SU-DHL-6 (cell line): Measurements from ENCODE around the gene RAB3GAP1.

Source experiments
- H2AFZ ChIP-seq: fragments of 200-600 bp; sonication (generic); 2 replicates; pipeline ENCODE4 v1.6.1; 2014; ENCODE audit warnings: low read depth, mild to moderate bottlenecking, moderate library complexity, mixed read lengths, antibody characterized with exemption, low read length; ENCODE audit not compliant: severe bottlenecking
- H3F3A ChIP-seq: fragments of 200-600 bp; shearing (Covaris generic); 2 replicates; pipeline ENCODE4 v1.6.0; 2016; ENCODE audit warnings: antibody characterized with exemption, mild to moderate bottlenecking; ENCODE audit not compliant: insufficient read depth
- H3K27ac ChIP-seq: fragments of 200-600 bp; sonication (generic); 2 replicates; pipeline ENCODE4 v1.5.1; 2016; ENCODE audit warnings: low read depth, mild to moderate bottlenecking, low read length, moderate library complexity, mixed read lengths
- H3K27me3 ChIP-seq: fragments of 200-600 bp; sonication (generic), shearing (Covaris generic); 2 replicates; pipeline ENCODE4 v1.6.0; 2014; ENCODE audit warnings: mild to moderate bottlenecking, low read length
- H3K36me3 ChIP-seq: fragments of 200-600 bp; sonication (generic); 2 replicates; pipeline ENCODE4 v1.6.1; 2014; ENCODE audit warnings: mild to moderate bottlenecking, low read length, mixed read lengths
- H3K4me2 ChIP-seq: fragments of 300-600, 200-600 bp; shearing (Covaris generic), sonication (generic); 2 replicates; pipeline ENCODE4 v1.6.0; 2014; ENCODE audit warnings: low read length, low read depth, mild to moderate bottlenecking; ENCODE audit not compliant: poor library complexity, severe bottlenecking
- H3K4me3 ChIP-seq: fragments of 200-600 bp; sonication (generic); 2 replicates; pipeline ENCODE4 v1.5.1; 2014; ENCODE audit warnings: antibody characterized with exemption, low read length, mild to moderate bottlenecking, mixed read lengths; ENCODE audit not compliant: insufficient read depth, poor library complexity, severe bottlenecking
- H3K79me2 ChIP-seq: fragments of 200-600 bp; sonication (generic); 2 replicates; pipeline ENCODE4 v1.6.1; 2014; ENCODE audit warnings: mild to moderate bottlenecking, low read length, moderate library complexity; ENCODE audit not compliant: insufficient read depth
- H3K9ac ChIP-seq: fragments of 200-600 bp; sonication (generic); 2 replicates; pipeline ENCODE4 v1.7.0; 2014; ENCODE audit warnings: mild to moderate bottlenecking, low read length
- H3K9me2 ChIP-seq: fragments of 200-600 bp; sonication (generic); replicated peaks from 2 replicates; pipeline ENCODE4 v1.6.1; 2014; ENCODE audit warnings: low read length; ENCODE audit not compliant: insufficient read depth
- H3K9me3 ChIP-seq: fragments of 200-600 bp; sonication (generic); 2 replicates; pipeline ENCODE4 v1.6.1; 2014; ENCODE audit warnings: low read length, mixed read lengths; ENCODE audit not compliant: insufficient read depth
- H4K20me1 ChIP-seq: fragments of 200-600 bp; sonication (generic); 2 replicates; pipeline ENCODE4 v1.6.1; 2014; ENCODE audit warnings: low read depth, mild to moderate bottlenecking, antibody characterized with exemption, low read length, moderate library complexity, mixed read lengths
- EZH2phosphoT487 ChIP-seq: fragments of 200-600 bp; sonication (generic), shearing (Covaris generic); conservative IDR thresholded peaks from 2 replicates; pipeline ENCODE4 v1.6.1; 2018; ENCODE audit warnings: mild to moderate bottlenecking, antibody characterized with exemption, low read length, moderate library complexity, mixed read lengths
- TF ChIP-seq, protein P1 (sequence below): fragments of 200-600 bp; sonication (generic); IDR thresholded peaks from one replicate; pipeline ENCODE4 v1.5.1; 2017; ENCODE audit warnings: antibody characterized with exemption, mild to moderate bottlenecking, low read length, moderate library complexity; ENCODE audit not compliant: insufficient read depth, poor library complexity, severe bottlenecking

The RAB3GAP1 gene

GRCh38 chr2:135187270-135187669 is 135.2 kb downstream of the RAB3GAP1 start:
- H3K27me3 ChIP-seq, result no peaks in the 10 kb centered on the region
- H4K20me1 ChIP-seq, result no peaks in the 10 kb centered on the region
- H3K27ac ChIP-seq, result no peak overlapping the region
- no peaks in the 10 kb centered on the region for H3K9me2 ChIP-seq
- H3K79me2 ChIP-seq, result no peaks in the 10 kb centered on the region
- no peaks in the 10 kb centered on the region for H3K9me3 ChIP-seq
- no peak overlapping the region for H3K4me2 ChIP-seq
- H3F3A ChIP-seq, result peaks cover 6% of the 10 kb centered on the region
- 0 out of 2 replicates have a peak, but pooled peaks cover 3% of the 10 kb centered on the region for H3K36me3 ChIP-seq
- no peak overlapping the region for H3K4me3 ChIP-seq
- TF ChIP-seq, protein P1, sequence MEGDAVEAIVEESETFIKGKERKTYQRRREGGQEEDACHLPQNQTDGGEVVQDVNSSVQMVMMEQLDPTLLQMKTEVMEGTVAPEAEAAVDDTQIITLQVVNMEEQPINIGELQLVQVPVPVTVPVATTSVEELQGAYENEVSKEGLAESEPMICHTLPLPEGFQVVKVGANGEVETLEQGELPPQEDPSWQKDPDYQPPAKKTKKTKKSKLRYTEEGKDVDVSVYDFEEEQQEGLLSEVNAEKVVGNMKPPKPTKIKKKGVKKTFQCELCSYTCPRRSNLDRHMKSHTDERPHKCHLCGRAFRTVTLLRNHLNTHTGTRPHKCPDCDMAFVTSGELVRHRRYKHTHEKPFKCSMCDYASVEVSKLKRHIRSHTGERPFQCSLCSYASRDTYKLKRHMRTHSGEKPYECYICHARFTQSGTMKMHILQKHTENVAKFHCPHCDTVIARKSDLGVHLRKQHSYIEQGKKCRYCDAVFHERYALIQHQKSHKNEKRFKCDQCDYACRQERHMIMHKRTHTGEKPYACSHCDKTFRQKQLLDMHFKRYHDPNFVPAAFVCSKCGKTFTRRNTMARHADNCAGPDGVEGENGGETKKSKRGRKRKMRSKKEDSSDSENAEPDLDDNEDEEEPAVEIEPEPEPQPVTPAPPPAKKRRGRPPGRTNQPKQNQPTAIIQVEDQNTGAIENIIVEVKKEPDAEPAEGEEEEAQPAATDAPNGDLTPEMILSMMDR, result no peak
- TF ChIP-seq EZH2phosphoT487, result no peak
- H2AFZ ChIP-seq, result no peak overlapping the region
- H3K9ac ChIP-seq, result no peak overlapping the region

GRCh38 chr2:135189148-135189547 is 137.1 kb downstream of the RAB3GAP1 start:
- H3K4me2 ChIP-seq, result no peak overlapping the region
- no peaks in the 10 kb centered on the region for H3K27me3 ChIP-seq
- H2AFZ ChIP-seq, result no peak overlapping the region
- H3K9me2 ChIP-seq, result no peaks in the 10 kb centered on the region
- H3K9ac ChIP-seq, result no peak overlapping the region
- H3K4me3 ChIP-seq, result no peak overlapping the region
- H3K79me2 ChIP-seq, result no peaks in the 10 kb centered on the region
- H3K27ac ChIP-seq, result no peak overlapping the region
- no peaks in the 10 kb centered on the region for H4K20me1 ChIP-seq
- H3K36me3 ChIP-seq, result 0 out of 2 replicates have a peak, but pooled peaks cover 3% of the 10 kb centered on the region
- TF ChIP-seq, protein P1, result no peak
- no peak for TF ChIP-seq EZH2phosphoT487
- H3K9me3 ChIP-seq, result no peaks in the 10 kb centered on the region
- peaks cover 6% of the 10 kb centered on the region for H3F3A ChIP-seq

DNA sequence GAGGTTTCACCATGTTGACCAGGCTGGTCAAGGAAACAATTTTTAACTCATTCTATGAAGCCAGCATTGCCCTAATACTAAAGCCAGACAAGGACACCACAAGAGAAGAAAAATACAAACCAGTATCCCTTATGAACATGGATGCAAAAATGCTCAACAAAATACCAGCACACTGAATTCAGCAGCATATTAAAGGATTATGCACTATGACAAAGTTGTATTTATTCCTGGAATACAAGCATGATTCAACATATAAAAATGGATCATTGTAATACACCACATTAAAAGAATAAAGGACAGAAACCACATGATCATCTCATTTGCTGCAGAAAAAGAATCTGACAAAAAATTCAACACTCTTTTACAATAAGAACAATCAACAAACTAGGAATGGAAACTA is 138.7 kb downstream of the RAB3GAP1 start:
- no peak overlapping the region for H3K9ac ChIP-seq
- no peaks in the 10 kb centered on the region for H3K9me2 ChIP-seq
- no peak for TF ChIP-seq EZH2phosphoT487
- no peaks in the 10 kb centered on the region for H3K79me2 ChIP-seq
- H4K20me1 ChIP-seq, result no peaks in the 10 kb centered on the region
- H2AFZ ChIP-seq, result no peak overlapping the region
- H3K36me3 ChIP-seq, result 0 out of 2 replicates have a peak, but pooled peaks cover 3% of the 10 kb centered on the region
- H3K4me3 ChIP-seq, result no peak overlapping the region
- no peak overlapping the region for H3K27ac ChIP-seq
- no peak overlapping the region for H3K4me2 ChIP-seq
- H3K27me3 ChIP-seq, result no peaks in the 10 kb centered on the region
- H3K9me3 ChIP-seq, result no peaks in the 10 kb centered on the region
- H3F3A ChIP-seq, result peaks cover 10% of the 10 kb centered on the region

GRCh38 chr2:135198481-135198880 is 146.4 kb downstream of the RAB3GAP1 start:
- Histone ChIP-seq H3F3A (0 out of 2 replicates have a peak, but pooled peaks cover 4% of the 10 kb centered on the region), H3K27ac (no peak overlapping the region), H3K79me2 (no peaks in the 10 kb centered on the region), H3K27me3 (no peaks in the 10 kb centered on the region), H3K9ac (no peak overlapping the region), H4K20me1 (no peaks in the 10 kb centered on the region), H3K36me3 (no peaks in the 10 kb centered on the region), H3K9me3 (no peaks in the 10 kb centered on the region), H3K4me3 (no peak overlapping the region), H3K9me2 (no peaks in the 10 kb centered on the region), H2AFZ (no peak overlapping the region), H3K4me2 (no peak overlapping the region)
- TF ChIP-seq EZH2phosphoT487, result no peak
- TF ChIP-seq, protein P1, result no peak
